ENCODE measurements around the gene PRSS12.
A peak's percentile ranks its signal among the peaks of the same experiment; 100 is the strongest.
"Not testable (repeated sequence)": the region's sequence is repeated elsewhere in the genome, so short reads cannot be mapped to it uniquely, and the experiment has no call there.

PRSS12 gene

GRCh38 chr4:118352843-118353533 lies at the start of gene PRSS12:
Gene PRSS12 (minus strand): TSS chr4:118353003. CDS start chr4:118352720, 283 bp downstream.
- peak; percentile 10 to 53 for DNase-seq

GRCh38 chr4:118400356-118400755 lies 47.6 kb upstream of the PRSS12 start:
- no peak for DNase-seq

GRCh38 chr4:118399883-118400282 lies 47.1 kb upstream of the PRSS12 start:
- DNase-seq = not testable (repeated sequence)

GRCh38 chr4:118398226-118399090 lies 45.7 kb upstream of the PRSS12 start:
- no peak for DNase-seq

- no peak for DNase-seq
Observed at GRCh38 chr4:118397623-118397979, 44.8 kb upstream of the PRSS12 start.

- DNase-seq = no peak
Observed at GRCh38 chr4:118396881-118397622, 44.2 kb upstream of the PRSS12 start.

- no peak for DNase-seq
Observed at GRCh38 chr4:118395057-118395644, 42.3 kb upstream of the PRSS12 start.

- DNase-seq = not testable (repeated sequence)
Observed at GRCh38 chr4:118392509-118392908, 39.7 kb upstream of the PRSS12 start.

GRCh38 chr4:118390121-118390520 lies 37.3 kb upstream of the PRSS12 start:
- no peak for DNase-seq

GRCh38 chr4:118389721-118390120 lies 36.9 kb upstream of the PRSS12 start:
- DNase-seq = no peak

- no peak for DNase-seq
Observed at GRCh38 chr4:118388606-118389005, 35.8 kb upstream of the PRSS12 start.

GRCh38 chr4:118381902-118382301 lies 29.1 kb upstream of the PRSS12 start:
- DNase-seq = no peak

GRCh38 chr4:118373614-118374255 lies 20.9 kb upstream of the PRSS12 start:
- no peak for DNase-seq

GRCh38 chr4:118372251-118372650 lies 19.4 kb upstream of the PRSS12 start:
- DNase-seq = no peak

GRCh38 chr4:118369231-118369630 lies 16.4 kb upstream of the PRSS12 start:
- DNase-seq = no peak

- DNase-seq = no peak
Observed at GRCh38 chr4:118367872-118368271, 15.1 kb upstream of the PRSS12 start.

- no peak for DNase-seq
Observed at GRCh38 chr4:118367361-118367760, 14.6 kb upstream of the PRSS12 start.

GRCh38 chr4:118363166-118363565 lies 10.4 kb upstream of the PRSS12 start:
- DNase-seq = no peak

GRCh38 chr4:118361192-118361591 lies 8.4 kb upstream of the PRSS12 start:
- DNase-seq = no peak

GRCh38 chr4:118360106-118360505 lies 7.3 kb upstream of the PRSS12 start:
- no peak for DNase-seq

- DNase-seq = no peak
Observed at GRCh38 chr4:118357601-118358000, 4.8 kb upstream of the PRSS12 start.

- DNase-seq = no peak
Observed at GRCh38 chr4:118356731-118357130, 3.9 kb upstream of the PRSS12 start.

- DNase-seq = no peak
Observed at GRCh38 chr4:118356111-118356510, 3.3 kb upstream of the PRSS12 start.
